IMR-90 (cell line): ENCODE data around the gene SEMA4D.

Experiments used
- BHLHE40 ChIP-seq: fragments of 150-350 bp; IDR thresholded peaks from 2 replicates; pipeline ENCODE4 v1.6.1; 2016; ENCODE audit warnings: mild to moderate bottlenecking, low read depth, low read length
- CEBPB ChIP-seq: IDR thresholded peaks from 2 replicates; pipeline ENCODE4 v1.6.1; 2012; ENCODE audit warnings: low read depth, low read length, improper control_type of control experiment
- CHD1 ChIP-seq: IDR thresholded peaks from 2 replicates; pipeline ENCODE4 v1.6.1; 2012; ENCODE audit warnings: low read depth, low read length, improper control_type of control experiment
- CTCF ChIP-seq: conservative IDR thresholded peaks from 2 replicates; pipeline ENCODE4 v1.5.1; 2012; ENCODE audit warnings: mild to moderate bottlenecking, low read depth, low read length, improper control_type of control experiment
- ELK1 ChIP-seq: fragments of 150-350 bp; IDR thresholded peaks from 2 replicates; pipeline ENCODE4 v1.6.1; 2016; ENCODE audit warnings: low read depth, mild to moderate bottlenecking, low read length, moderate library complexity, borderline replicate concordance
- FOS ChIP-seq: fragments of 150-350 bp; IDR thresholded peaks from 2 replicates; pipeline ENCODE4 v1.6.1; 2016; ENCODE audit warnings: low read depth, low read length
- POLR2A ChIP-seq: IDR thresholded peaks from 2 replicates; pipeline ENCODE4 v1.6.1; 2012; ENCODE audit warnings: mild to moderate bottlenecking, low read depth, low read length
- RAD21 ChIP-seq: IDR thresholded peaks from 2 replicates; pipeline ENCODE4 v1.6.1; 2012; ENCODE audit warnings: low read length, improper control_type of control experiment
- RCOR1 ChIP-seq: IDR thresholded peaks from 2 replicates; pipeline ENCODE4 v1.6.1; 2012; ENCODE audit warnings: mild to moderate bottlenecking, low read length, improper control_type of control experiment; ENCODE audit not compliant: insufficient replicate concordance
- RFX5 ChIP-seq: IDR thresholded peaks from 2 replicates; pipeline ENCODE4 v1.8.0; 2012; ENCODE audit warnings: low read depth, mild to moderate bottlenecking, low read length, moderate library complexity
- SMC3 ChIP-seq: fragments of 150-350 bp; IDR thresholded peaks from 2 replicates; pipeline ENCODE4 v1.6.1; 2016; ENCODE audit warnings: low read depth, mild to moderate bottlenecking, antibody characterized with exemption, low read length, moderate library complexity

GRCh38 chr9:89495824-89496560 lies 1.9 kb downstream of the SEMA4D start:
- no peak for TF ChIP-seq CTCF
- no peak for TF ChIP-seq POLR2A
- TF ChIP-seq ELK1, result no peak
- TF ChIP-seq RAD21, result no peak
- TF ChIP-seq FOS, result no peak
- no peak for TF ChIP-seq SMC3
- no peak for TF ChIP-seq CEBPB
- no peak for TF ChIP-seq BHLHE40
- TF ChIP-seq RCOR1, result no peak
- TF ChIP-seq CHD1, result no peak
- no peak for TF ChIP-seq RFX5
